ENCODE data around the gene ANO6. TPM values are rescaled to one million over a fixed set of nuclear protein-coding genes. Genes with fewer than 3 reads are reported as not detected.

ANO6 gene
- total RNA-seq, 2 donors from 2014 or later, result 13.2 to 21.2 TPM

GRCh38 chr12:45462506-45462905 is 246.6 kb downstream of the ANO6 start:
- Histone ChIP-seq H3K4me3 (no peak overlapping the region), H3K36me3 (no peaks in the 10 kb centered on the region), H3K4me1 (no peaks in the 10 kb centered on the region), H3K27ac (no peak overlapping the region), H3K27me3 (no peaks in the 10 kb centered on the region), H3K9ac (ENCODE audit: low read depth in 2 of 2, low read length in 2 of 2) (no peak overlapping the region), H3K9me3 (no peaks in the 10 kb centered on the region)
- intact Hi-C loops (cut with DNase I), result no loop called here
- no peak for DNase-seq
- TF ChIP-seq CTCF (IDR thresholded peaks at IDR 0.05), result no peak

- DNase-seq, result no peak
- Histone ChIP-seq H3K4me1 (no peaks in the 10 kb centered on the region), H3K27me3 (no peaks in the 10 kb centered on the region), H3K4me3 (no peak overlapping the region), H3K9me3 (no peaks in the 10 kb centered on the region), H3K27ac (no peak overlapping the region), H3K36me3 (no peaks in the 10 kb centered on the region), H3K9ac (ENCODE audit: low read depth in 2 of 2, low read length in 2 of 2) (no peak overlapping the region)
- intact Hi-C loops (cut with DNase I), result no loop called here
- TF ChIP-seq CTCF (IDR thresholded peaks at IDR 0.05), result no peak
These were observed 248.8 kb downstream of the ANO6 start for GRCh38 chr12:45464699-45465098.

- no peak for TF ChIP-seq CTCF (IDR thresholded peaks at IDR 0.05)
- intact Hi-C loops (cut with DNase I), result no loop called here
- no peak overlapping the region for H3K4me3 ChIP-seq
- no peak overlapping the region for H3K27ac ChIP-seq
- H3K9ac ChIP-seq (ENCODE audit: low read depth in 2 of 2, low read length in 2 of 2), result no peak overlapping the region
- H3K9me3 ChIP-seq, result no peaks in the 10 kb centered on the region
- no peaks in the 10 kb centered on the region for H3K4me1 ChIP-seq
- no peak for DNase-seq
- H3K27me3 ChIP-seq, result no peaks in the 10 kb centered on the region
- no peaks in the 10 kb centered on the region for H3K36me3 ChIP-seq
These were observed 253.1 kb downstream of the ANO6 start for GRCh38 chr12:45468751-45469615.

- no peak overlapping the region for H3K27ac ChIP-seq
- no peaks in the 10 kb centered on the region for H3K36me3 ChIP-seq
- H3K27me3 ChIP-seq, result no peaks in the 10 kb centered on the region
- no peak overlapping the region for H3K4me3 ChIP-seq
- H3K9ac ChIP-seq (ENCODE audit: low read depth in 2 of 2, low read length in 2 of 2), result no peak overlapping the region
- DNase-seq, result no peak
- no peak for TF ChIP-seq CTCF (IDR thresholded peaks at IDR 0.05)
- H3K9me3 ChIP-seq, result no peaks in the 10 kb centered on the region
- H3K4me1 ChIP-seq, result no peaks in the 10 kb centered on the region
- intact Hi-C loops (cut with DNase I), result no loop called here
These were observed 254.0 kb downstream of the ANO6 start for GRCh38 chr12:45469902-45470301.

GRCh38 chr12:45473636-45474035 is 257.7 kb downstream of the ANO6 start:
- no peaks in the 10 kb centered on the region for H3K4me1 ChIP-seq
- TF ChIP-seq CTCF (IDR thresholded peaks at IDR 0.05), result no peak
- no peaks in the 10 kb centered on the region for H3K36me3 ChIP-seq
- H3K27me3 ChIP-seq, result no peaks in the 10 kb centered on the region
- no peak overlapping the region for H3K9ac ChIP-seq (ENCODE audit: low read depth in 2 of 2, low read length in 2 of 2)
- H3K9me3 ChIP-seq, result no peaks in the 10 kb centered on the region
- intact Hi-C loops (cut with DNase I), result no loop called here
- H3K27ac ChIP-seq, result no peak overlapping the region
- no peak overlapping the region for H3K4me3 ChIP-seq
- DNase-seq, result no peak
